SK-N-SH treated with all-trans-retinoic acid at 6 μM for 48 hours (cell line): ENCODE measurements around the gene KCNIP1.

Experiments
- ARNTL ChIP-seq: fragments of 450-650 bp; formaldehyde crosslinking; IDR thresholded peaks from 2 replicates; pipeline ENCODE4 v1.5.0; 2020; ENCODE audit warnings: low read depth, mild to moderate bottlenecking, moderate library complexity, borderline replicate concordance
- CSRNP3 ChIP-seq: fragments of 250-450 bp; sonication (Bioruptor Pico); IDR thresholded peaks from 2 replicates; pipeline ENCODE4 v1.5.1; 2021; ENCODE audit warnings: mild to moderate bottlenecking, moderate library complexity
- ESRRG ChIP-seq: fragments of 250-450 bp; sonication (Bioruptor Pico); IDR thresholded peaks from 2 replicates; pipeline ENCODE4 v1.6.1; 2021; ENCODE audit warnings: mild to moderate bottlenecking
- ISL1 ChIP-seq: fragments of 250-450 bp; sonication (Bioruptor Pico); IDR thresholded peaks from 2 replicates; pipeline ENCODE4 v2.1.2; 2022; ENCODE audit warnings: mild to moderate bottlenecking, moderate library complexity
- OSR1 ChIP-seq: fragments of 250-450 bp; sonication (Bioruptor Pico); IDR thresholded peaks from 2 replicates; pipeline ENCODE4 v1.8.0; 2022; ENCODE audit warnings: moderate library complexity, mild to moderate bottlenecking, inconsistent platforms
- PATZ1 ChIP-seq: fragments of 250-450 bp; sonication (Bioruptor Pico); IDR thresholded peaks from 2 replicates; pipeline ENCODE4 v1.8.0; 2020; ENCODE audit warnings: mild to moderate bottlenecking, moderate library complexity, borderline replicate concordance
- RARB ChIP-seq: fragments of 250-450 bp; sonication (Bioruptor Pico); IDR thresholded peaks from 2 replicates; pipeline ENCODE4 v1.8.0; 2021; ENCODE audit warnings: mild to moderate bottlenecking, moderate library complexity
- SNAI2 ChIP-seq: fragments of 250-450 bp; sonication (Bioruptor Pico); IDR thresholded peaks from 2 replicates; pipeline ENCODE4 v1.5.0; 2020; ENCODE audit warnings: mild to moderate bottlenecking, moderate library complexity
- TCF4 ChIP-seq: fragments of 250-450 bp; sonication (Bioruptor Pico); IDR thresholded peaks from 2 replicates; pipeline ENCODE4 v1.8.0; 2021; ENCODE audit warnings: mild to moderate bottlenecking, moderate library complexity, borderline replicate concordance
- TOX ChIP-seq: fragments of 250-450 bp; sonication (Bioruptor Pico); IDR thresholded peaks from 2 replicates; pipeline ENCODE4 v1.8.0; 2021; ENCODE audit warnings: mild to moderate bottlenecking, moderate library complexity, borderline replicate concordance
- ZFP3 ChIP-seq: fragments of 250-450 bp; sonication (Bioruptor Pico); IDR thresholded peaks from 2 replicates; pipeline ENCODE4 v1.5.0; 2020; ENCODE audit warnings: mild to moderate bottlenecking, moderate library complexity
- ZFP30 ChIP-seq: fragments of 450-650 bp; formaldehyde crosslinking; IDR thresholded peaks from 2 replicates; pipeline ENCODE4 v1.5.0; 2022; ENCODE audit warnings: mild to moderate bottlenecking, moderate library complexity
- ZNF70 ChIP-seq: fragments of 450-650 bp; formaldehyde crosslinking; IDR thresholded peaks from 2 replicates; pipeline ENCODE4 v1.5.0; 2020; ENCODE audit warnings: mild to moderate bottlenecking, moderate library complexity
- ZNF8 ChIP-seq: fragments of 450-650 bp; formaldehyde crosslinking; IDR thresholded peaks from 2 replicates; pipeline ENCODE4 v1.5.0; 2020; ENCODE audit warnings: mild to moderate bottlenecking, moderate library complexity

- no peak for TF ChIP-seq CSRNP3 (CRISPR knock-in tag)
- TF ChIP-seq OSR1 (CRISPR knock-in tag) = no peak
- no peak for TF ChIP-seq ARNTL (CRISPR knock-in tag)
- no peak for TF ChIP-seq RARB (CRISPR knock-in tag)
- no peak for TF ChIP-seq ZNF8 (CRISPR knock-in tag)
- TF ChIP-seq SNAI2 (CRISPR knock-in tag) = no peak
- TF ChIP-seq PATZ1 (CRISPR knock-in tag) = no peak
- no peak for TF ChIP-seq ISL1
- TF ChIP-seq TOX (CRISPR knock-in tag) = no peak
- no peak for TF ChIP-seq ZFP30 (CRISPR knock-in tag)
- no peak for TF ChIP-seq ZFP3
- no peak for TF ChIP-seq ZNF70 (CRISPR knock-in tag)
- TF ChIP-seq ESRRG (CRISPR knock-in tag) = no peak
- TF ChIP-seq TCF4 (CRISPR knock-in tag) = no peak
These were observed 31.1 kb downstream of the KCNIP1 start for GRCh38 chr5:170534941-170535340.
